Natural killer cell (primary cell): Measurements from ENCODE around the gene SCFD2. TPM values are rescaled to one million over a fixed set of nuclear protein-coding genes. Genes with fewer than 3 reads are reported as not detected.
"Not testable (repeated sequence)": the region's sequence is repeated elsewhere in the genome, so short reads cannot be mapped to it uniquely, and the experiment has no call there.

Experiments
- ATAC-seq, 3 donors: fragments of 150-1000 bp in 2 of 3; fragments of 200-7000 bp in 1 of 3; cut with Tn5 transposase; 1 replicate in 1 of 3; 2 replicates in 2 of 3; pipeline ENCODE4 v1.10.0; 2021; ENCODE audit warnings: mild to moderate bottlenecking in 2 of 3, moderate library complexity in 2 of 3
- DNase-seq, 2 donors: peaks; one replicate each; pipeline versions ENCODE4 v3.0.0 to v3.0.0-alpha.2; 2013 to 2021; ENCODE audit warnings: mixed read lengths in 1 of 2
- H3K27ac ChIP-seq: one replicate; pipeline ENCODE4 v1.5.1; 2013; ENCODE audit warnings: mild to moderate bottlenecking, low read length
- H3K27me3 ChIP-seq: one replicate; pipeline ENCODE4 v1.6.1; 2013; ENCODE audit warnings: low read length; ENCODE audit not compliant: control insufficient read depth, insufficient read depth
- H3K36me3 ChIP-seq: one replicate; pipeline ENCODE4 v1.6.1; 2013; ENCODE audit warnings: low read length; ENCODE audit not compliant: control insufficient read depth, insufficient read depth
- H3K4me1 ChIP-seq: one replicate; pipeline ENCODE4 v1.6.1; 2013; ENCODE audit warnings: low read length; ENCODE audit not compliant: control insufficient read depth, insufficient read depth
- H3K4me3 ChIP-seq: one replicate; pipeline ENCODE4 v1.5.1; 2013; ENCODE audit warnings: low read length
- H3K9me3 ChIP-seq: one replicate; pipeline ENCODE4 v1.6.1; 2013; ENCODE audit warnings: low read length; ENCODE audit not compliant: control insufficient read depth, insufficient read depth
- H3K27ac Mint-ChIP-seq, 2 donors: one replicate each; pipeline ENCODE4 v1.8.0; 2022; ENCODE audit warnings: mild to moderate bottlenecking in 2 of 2, mixed read lengths in 2 of 2, moderate library complexity in 1 of 2
- H3K27me3 Mint-ChIP-seq, 2 donors: one replicate each; pipeline ENCODE4 v1.8.0; 2022; ENCODE audit warnings: low read depth in 2 of 2, mixed read lengths in 2 of 2
- H3K36me3 Mint-ChIP-seq: one replicate; pipeline ENCODE4 v1.8.0; 2022; ENCODE audit warnings: mixed read lengths
- H3K4me1 Mint-ChIP-seq, 2 donors: one replicate each; pipeline ENCODE4 v1.8.0; 2022; ENCODE audit warnings: mixed read lengths in 2 of 2
- H3K4me3 Mint-ChIP-seq: one replicate; pipeline ENCODE4 v1.8.0; 2022; ENCODE audit warnings: mild to moderate bottlenecking, moderate library complexity, mixed read lengths
- H3K9me3 Mint-ChIP-seq, 2 donors: one replicate each; pipeline ENCODE4 v1.8.0; 2022; ENCODE audit warnings: mixed read lengths in 2 of 2
- CTCF ChIP-seq: fragments of 200-600 bp; IDR thresholded peaks from one replicate; pipeline ENCODE4 v1.8.0; 2022; ENCODE audit warnings: antibody characterized with exemption
- WGBS: methylation state at CpG from one replicate; pipeline ENCODE4 v1.1.7; 2013; ENCODE audit warnings: missing lambda C conversion rate; ENCODE audit not compliant: insufficient coverage; 5-methylcytosine and 5-hydroxymethylcytosine counted together
- intact Hi-C: fragments of 100-400 bp; cut with micrococcal nuclease; formaldehyde crosslinking; loops from one replicate; pipeline ENCODE4 v1.14.2; 2022
- total RNA-seq, 4 donors: library from RNA; stranded (reverse); fragments of 120-200 nt in 1 of 4; gene quantifications; one replicate each; pipeline versions ENCODE4 v1.2.3 to v1.2.4, GENCODE V29; 2013 to 2022

Gene SCFD2
- total RNA-seq, 3 donors from 2014 or later (not counting 1 experiment from before 2014, with no cell fraction given), result 26.4 to 29.4 (median 28.9) TPM

DNA sequence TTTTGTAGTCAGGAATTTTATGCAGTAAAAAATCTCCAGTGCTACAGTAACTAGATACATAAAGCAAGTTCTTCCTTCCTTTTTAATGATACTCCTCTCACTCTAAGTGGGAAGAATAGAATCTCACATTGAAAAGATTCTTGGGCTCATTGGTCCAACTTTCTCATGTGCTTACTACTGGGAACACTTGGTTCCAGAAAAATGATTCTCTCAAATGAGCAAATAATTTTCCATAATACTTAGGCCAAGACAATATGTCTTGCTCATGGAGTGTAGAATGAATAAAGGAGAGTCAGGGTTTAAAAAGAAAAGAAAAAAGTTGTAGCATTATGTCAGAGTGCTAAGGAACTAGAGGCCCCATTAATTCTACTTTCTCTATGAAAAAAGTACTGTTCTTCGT lies 306.0 kb downstream of the SCFD2 start:
- Mint-ChIP-seq H3K36me3 (no peaks in the 10 kb centered on the region), H3K27ac (no peak overlapping the region), H3K4me1 (no peaks in the 10 kb centered on the region), H3K4me3 (no peak overlapping the region), H3K9me3 (peaks cover 0 to 2% of the 10 kb centered on the region in 2 donors), H3K27me3 (no peaks in the 10 kb centered on the region)
- Histone ChIP-seq H3K9me3 (no peaks in the 10 kb centered on the region), H3K4me3 (no peak overlapping the region), H3K36me3 (no peaks in the 10 kb centered on the region), H3K27ac (no peak overlapping the region), H3K27me3 (no peaks in the 10 kb centered on the region), H3K4me1 (no peaks in the 10 kb centered on the region)
- WGBS, result 100% methylated on average over 1 of the region's 1 CpG
- intact Hi-C loops, result no loop called here
- DNase-seq (no peak), ATAC-seq (no peak)
- TF ChIP-seq CTCF, result no peak

- H3K27me3 Mint-ChIP-seq, result no peaks in the 10 kb centered on the region
- H3K4me1 ChIP-seq, result no peaks in the 10 kb centered on the region
- 96% methylated on average over 4 of the region's 4 CpGs for WGBS
Observed at GRCh38 chr4:53059256-53059655, 306.6 kb downstream of the SCFD2 start.

DNA sequence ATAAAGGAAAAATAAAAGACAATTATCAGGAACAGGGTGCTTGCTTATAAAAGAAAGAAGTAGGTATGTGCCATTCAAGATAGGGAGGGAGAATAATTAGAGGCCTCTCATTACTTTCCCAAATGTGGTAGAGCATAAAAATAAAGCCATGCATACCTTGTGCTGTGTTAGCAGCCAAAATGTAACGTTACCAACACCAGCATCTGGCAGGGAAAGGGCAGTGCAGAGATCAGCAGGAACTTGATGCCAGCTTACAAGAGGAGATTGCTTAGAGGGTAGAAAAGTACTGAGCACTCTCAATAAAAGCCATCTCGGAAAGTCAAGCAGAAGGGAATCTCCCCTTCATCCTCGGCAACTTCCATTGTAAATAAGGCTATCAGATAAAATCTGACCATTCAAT lies 308.2 kb downstream of the SCFD2 start:
- H3K9me3 Mint-ChIP-seq, result peaks cover 0 to 2% of the 10 kb centered on the region in 2 donors
- no peaks in the 10 kb centered on the region for H3K36me3 ChIP-seq
- no peak for TF ChIP-seq CTCF
- 95% methylated on average over 3 of the region's 3 CpGs for WGBS
- no peak overlapping the region for H3K4me3 Mint-ChIP-seq
- H3K27ac ChIP-seq, result no peak overlapping the region
- no peak overlapping the region for H3K27ac Mint-ChIP-seq
- H3K9me3 ChIP-seq, result no peaks in the 10 kb centered on the region
- H3K4me1 Mint-ChIP-seq, result no peaks in the 10 kb centered on the region
- no peak overlapping the region for H3K4me3 ChIP-seq
- no peaks in the 10 kb centered on the region for H3K4me1 ChIP-seq
- H3K36me3 Mint-ChIP-seq, result no peaks in the 10 kb centered on the region
- no peaks in the 10 kb centered on the region for H3K27me3 Mint-ChIP-seq
- H3K27me3 ChIP-seq, result no peaks in the 10 kb centered on the region
- intact Hi-C loops, result no loop called here
- no peak for DNase-seq
- no peak for ATAC-seq

More at GRCh38 chr4:53059256-53059655, 306.6 kb downstream of the SCFD2 start:
- no peak overlapping the region for H3K4me3 ChIP-seq
- H3K36me3 ChIP-seq, result no peaks in the 10 kb centered on the region
- Mint-ChIP-seq H3K4me1 (no peaks in the 10 kb centered on the region), H3K36me3 (no peaks in the 10 kb centered on the region), H3K9me3 (peaks cover 0 to 2% of the 10 kb centered on the region in 2 donors), H3K27ac (no peak overlapping the region), H3K4me3 (no peak overlapping the region)
- no peak overlapping the region for H3K27ac ChIP-seq
- TF ChIP-seq CTCF, result no peak
- ATAC-seq (no peak), DNase-seq (no peak)
- no peaks in the 10 kb centered on the region for H3K9me3 ChIP-seq
- intact Hi-C loops, result no loop called here
- no peaks in the 10 kb centered on the region for H3K27me3 ChIP-seq

- H3K36me3 ChIP-seq, H3K27ac Mint-ChIP-seq, H3K9me3 Mint-ChIP-seq, H3K4me3 ChIP-seq, H3K4me1 Mint-ChIP-seq, H3K36me3 Mint-ChIP-seq, DNase-seq, H3K27ac ChIP-seq, H3K4me1 ChIP-seq, H3K27me3 Mint-ChIP-seq, intact Hi-C loops, H3K27me3 ChIP-seq, H3K9me3 ChIP-seq, ATAC-seq, H3K4me3 Mint-ChIP-seq: not testable (repeated sequence)
- WGBS, result 100% methylated on average over 1 of the region's 2 CpGs
Observed at GRCh38 chr4:53057108-53057507, 308.8 kb downstream of the SCFD2 start.
